Panc1 (cell line): Measurements from ENCODE around the gene ZCCHC2. TPM values are rescaled to one million over a fixed set of nuclear protein-coding genes. Genes with fewer than 3 reads are reported as not detected.

Experiments
- ATAC-seq: fragments of 200-7000 bp; cut with Tn5 transposase; 2 replicates; pipeline ENCODE4 v1.9.1; 2020; ENCODE audit warnings: mild to moderate bottlenecking, moderate library complexity
- BruUV-seq: library from RNA; stranded (reverse); fragments of 400-500 nt; replicated peaks from 2 replicates; lab custom pipeline; 2021; lab: Mats Ljungman, UMichigan
- CTCF ChIA-PET: fragments of 300-600 bp; sonication (Branson Sonifier 250); formaldehyde crosslinking; loops from one replicate; lab custom pipeline; 2022; ENCODE audit warnings: antibody characterized with exemption; lab: Charles Lee
- POLR2A ChIA-PET: fragments of 300-600 bp; sonication (Branson Sonifier 250); formaldehyde crosslinking; loops from one replicate; lab custom pipeline; 2022; ENCODE audit warnings: antibody characterized with exemption; lab: Charles Lee
- DNase-seq: peaks from one replicate; pipeline ENCODE4 v3.0.0-alpha.2; 2010; ENCODE audit warnings: low read depth, low spot score
- H3K27ac ChIP-seq: 2 replicates; pipeline ENCODE4 v1.5.1; 2011; ENCODE audit warnings: mild to moderate bottlenecking, low read length, inconsistent platforms
- H3K27me3 ChIP-seq: fragments of 200-500 bp; sonication (Bioruptor generic); 2 replicates; pipeline ENCODE4 v1.6.0; 2014; ENCODE audit warnings: low read length, inconsistent platforms; ENCODE audit not compliant: control insufficient read depth, insufficient read depth
- H3K36me3 ChIP-seq: fragments of 200-500 bp; sonication (Bioruptor generic); 2 replicates; pipeline ENCODE4 v1.5.1; 2014; ENCODE audit warnings: inconsistent platforms, mild to moderate bottlenecking, low read length, moderate library complexity; ENCODE audit not compliant: control insufficient read depth, insufficient read depth
- H3K4me1 ChIP-seq: 2 replicates; pipeline ENCODE4 v1.5.1; 2011; ENCODE audit warnings: inconsistent platforms, mild to moderate bottlenecking, low read length, moderate library complexity; ENCODE audit not compliant: control insufficient read depth, insufficient read depth
- H3K4me3 ChIP-seq, 2 experiments: 2 replicates each; pipeline ENCODE4 v1.5.1; 2011 to 2012; ENCODE audit warnings: low read depth in 2 of 2, low read length in 2 of 2, mild to moderate bottlenecking in 2 of 2, inconsistent platforms in 1 of 2, moderate library complexity in 1 of 2
- H3K9me3 ChIP-seq: fragments of 200-500 bp; sonication (Bioruptor generic); 2 replicates; pipeline ENCODE4 v1.5.1; 2014; ENCODE audit warnings: low read depth, mild to moderate bottlenecking, inconsistent platforms, low read length, moderate library complexity; ENCODE audit not compliant: control insufficient read depth, insufficient read depth
- POLR2AphosphoS5 ChIP-seq: IDR thresholded peaks from 2 replicates; pipeline ENCODE4 v1.6.1; 2012; ENCODE audit warnings: mild to moderate bottlenecking, low read depth, low read length, moderate library complexity
- SIN3A ChIP-seq: IDR thresholded peaks from 2 replicates; pipeline ENCODE4 v1.6.1; 2012; ENCODE audit warnings: low read depth, mild to moderate bottlenecking, low read length, moderate library complexity, borderline replicate concordance; ENCODE audit not compliant: insufficient read depth
- TCF7L2 ChIP-seq: IDR thresholded peaks from 2 replicates; pipeline ENCODE4 v1.6.1; 2011; ENCODE audit warnings: mild to moderate bottlenecking, low read depth, low read length, inconsistent platforms
- in situ Hi-C: cut with HindIII; loops from 2 replicates; pipeline ENCODE4 v1.10.0; 2016; ENCODE audit warnings: low sequenced_read_pairs, low pct_unique_long_range_greater_than_20kb
- intact Hi-C: fragments of 100-400 bp; cut with micrococcal nuclease; formaldehyde crosslinking; loops from one replicate; pipeline ENCODE4 v1.10.0; 2022; ENCODE audit not compliant: unreplicated experiment
- total RNA-seq: library from RNA; stranded (reverse); gene quantifications from one replicate; pipeline ENCODE4 v1.2.1, GENCODE V29; 2021; ENCODE audit not compliant: unreplicated experiment
- TF ChIP-seq, protein P1 (sequence below): fragments of 450-650 bp; IDR thresholded peaks from 2 replicates; pipeline ENCODE4 v1.5.1; 2017; ENCODE audit warnings: mild to moderate bottlenecking
- TF ChIP-seq, protein P2 (sequence below), 2 experiments: IDR thresholded peaks; 2 replicates each; pipeline ENCODE4 v1.6.1; 2011 to 2012; ENCODE audit warnings: low read depth in 2 of 2, control low read depth in 1 of 2, low read length in 1 of 2, mild to moderate bottlenecking in 1 of 2, moderate library complexity in 1 of 2; ENCODE audit not compliant: insufficient read depth in 1 of 2

The ZCCHC2 gene
- total RNA-seq, 1 experiment from 2014 or later, result 18.2 TPM

DNA sequence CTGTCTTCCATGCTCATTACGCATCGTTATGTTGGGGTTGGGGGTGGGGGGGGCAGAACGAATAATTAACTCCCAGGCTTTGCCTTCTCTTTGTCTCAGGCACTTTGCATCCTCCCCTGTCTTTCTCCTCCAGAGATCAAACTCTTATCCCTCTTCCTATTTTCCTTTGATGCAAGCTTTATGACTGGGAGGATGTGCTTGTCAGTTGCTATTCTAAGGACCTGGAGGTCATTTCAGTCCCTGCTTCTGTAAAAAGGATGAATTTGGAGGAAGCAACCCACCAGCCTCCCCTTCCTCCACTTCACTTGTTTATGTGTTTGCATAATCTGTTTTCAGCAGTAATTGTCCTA, 87.5 kb downstream of the ZCCHC2 start:
- intact Hi-C loops (no loop called here), in situ Hi-C loops (no loop called here)
- H3K27ac ChIP-seq, result no peak overlapping the region
- CTCF ChIA-PET, result no interaction called here
- no peak for DNase-seq
- POLR2A ChIA-PET, result no interaction called here
- H3K9me3 ChIP-seq, result no peaks in the 10 kb centered on the region
- no peak for ATAC-seq
- no peaks in the 10 kb centered on the region for H3K4me1 ChIP-seq
- H3K27me3 ChIP-seq, result no peaks in the 10 kb centered on the region
- BruUV-seq, result no TSS peak
- TF ChIP-seq, protein P1, sequence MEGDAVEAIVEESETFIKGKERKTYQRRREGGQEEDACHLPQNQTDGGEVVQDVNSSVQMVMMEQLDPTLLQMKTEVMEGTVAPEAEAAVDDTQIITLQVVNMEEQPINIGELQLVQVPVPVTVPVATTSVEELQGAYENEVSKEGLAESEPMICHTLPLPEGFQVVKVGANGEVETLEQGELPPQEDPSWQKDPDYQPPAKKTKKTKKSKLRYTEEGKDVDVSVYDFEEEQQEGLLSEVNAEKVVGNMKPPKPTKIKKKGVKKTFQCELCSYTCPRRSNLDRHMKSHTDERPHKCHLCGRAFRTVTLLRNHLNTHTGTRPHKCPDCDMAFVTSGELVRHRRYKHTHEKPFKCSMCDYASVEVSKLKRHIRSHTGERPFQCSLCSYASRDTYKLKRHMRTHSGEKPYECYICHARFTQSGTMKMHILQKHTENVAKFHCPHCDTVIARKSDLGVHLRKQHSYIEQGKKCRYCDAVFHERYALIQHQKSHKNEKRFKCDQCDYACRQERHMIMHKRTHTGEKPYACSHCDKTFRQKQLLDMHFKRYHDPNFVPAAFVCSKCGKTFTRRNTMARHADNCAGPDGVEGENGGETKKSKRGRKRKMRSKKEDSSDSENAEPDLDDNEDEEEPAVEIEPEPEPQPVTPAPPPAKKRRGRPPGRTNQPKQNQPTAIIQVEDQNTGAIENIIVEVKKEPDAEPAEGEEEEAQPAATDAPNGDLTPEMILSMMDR, result no peak
- TF ChIP-seq SIN3A (no peak), TCF7L2 (no peak), POLR2AphosphoS5 (no peak)
- TF ChIP-seq, protein P2, sequence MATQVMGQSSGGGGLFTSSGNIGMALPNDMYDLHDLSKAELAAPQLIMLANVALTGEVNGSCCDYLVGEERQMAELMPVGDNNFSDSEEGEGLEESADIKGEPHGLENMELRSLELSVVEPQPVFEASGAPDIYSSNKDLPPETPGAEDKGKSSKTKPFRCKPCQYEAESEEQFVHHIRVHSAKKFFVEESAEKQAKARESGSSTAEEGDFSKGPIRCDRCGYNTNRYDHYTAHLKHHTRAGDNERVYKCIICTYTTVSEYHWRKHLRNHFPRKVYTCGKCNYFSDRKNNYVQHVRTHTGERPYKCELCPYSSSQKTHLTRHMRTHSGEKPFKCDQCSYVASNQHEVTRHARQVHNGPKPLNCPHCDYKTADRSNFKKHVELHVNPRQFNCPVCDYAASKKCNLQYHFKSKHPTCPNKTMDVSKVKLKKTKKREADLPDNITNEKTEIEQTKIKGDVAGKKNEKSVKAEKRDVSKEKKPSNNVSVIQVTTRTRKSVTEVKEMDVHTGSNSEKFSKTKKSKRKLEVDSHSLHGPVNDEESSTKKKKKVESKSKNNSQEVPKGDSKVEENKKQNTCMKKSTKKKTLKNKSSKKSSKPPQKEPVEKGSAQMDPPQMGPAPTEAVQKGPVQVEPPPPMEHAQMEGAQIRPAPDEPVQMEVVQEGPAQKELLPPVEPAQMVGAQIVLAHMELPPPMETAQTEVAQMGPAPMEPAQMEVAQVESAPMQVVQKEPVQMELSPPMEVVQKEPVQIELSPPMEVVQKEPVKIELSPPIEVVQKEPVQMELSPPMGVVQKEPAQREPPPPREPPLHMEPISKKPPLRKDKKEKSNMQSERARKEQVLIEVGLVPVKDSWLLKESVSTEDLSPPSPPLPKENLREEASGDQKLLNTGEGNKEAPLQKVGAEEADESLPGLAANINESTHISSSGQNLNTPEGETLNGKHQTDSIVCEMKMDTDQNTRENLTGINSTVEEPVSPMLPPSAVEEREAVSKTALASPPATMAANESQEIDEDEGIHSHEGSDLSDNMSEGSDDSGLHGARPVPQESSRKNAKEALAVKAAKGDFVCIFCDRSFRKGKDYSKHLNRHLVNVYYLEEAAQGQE (IDR thresholded peaks at IDR 0.05; ENCODE audit: insufficient read depth in 1 of 2, low read depth in 2 of 2, low read length in 1 of 2), result no peak
- H3K36me3 ChIP-seq, result no peaks in the 10 kb centered on the region
- H3K4me3 ChIP-seq, result no peak overlapping the region

DNA sequence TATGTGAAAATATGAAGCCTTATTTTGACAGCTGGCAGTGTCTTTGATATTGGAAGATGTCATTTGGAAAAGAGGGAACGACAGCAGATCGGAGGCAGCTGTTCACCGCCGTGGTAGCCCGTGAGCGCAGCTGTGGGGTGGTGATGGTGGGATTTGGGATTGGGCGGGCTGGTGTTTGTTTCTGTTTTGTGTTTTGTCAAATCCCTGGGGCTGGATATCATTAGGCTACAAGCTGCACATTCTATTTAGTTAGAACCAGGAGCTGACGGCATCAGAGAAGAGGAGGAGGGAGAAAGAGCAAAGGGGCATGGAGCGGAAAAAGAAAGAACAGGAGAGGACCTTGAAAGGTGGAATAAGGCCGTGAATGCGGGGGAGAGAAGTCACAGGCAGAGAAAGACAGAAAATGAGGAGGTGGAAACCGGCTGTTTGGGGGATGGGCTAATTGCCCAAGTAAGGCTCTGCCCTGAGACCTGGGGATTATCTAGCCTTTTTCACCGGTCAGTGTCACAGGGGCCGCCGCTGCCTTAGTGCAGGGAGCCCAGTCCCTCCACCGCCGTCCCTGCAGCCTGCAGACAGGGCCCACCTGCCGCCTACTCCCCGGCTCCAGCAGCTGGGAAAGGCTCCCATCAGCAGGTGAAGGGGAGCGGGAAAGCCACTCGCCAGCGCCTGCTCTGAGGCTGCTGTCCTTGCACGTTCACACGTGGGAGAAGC, 88.0 kb downstream of the ZCCHC2 start:
- no peak for TF ChIP-seq POLR2AphosphoS5
- no peak for TF ChIP-seq SIN3A
- TF ChIP-seq, protein P1, result no peak
- TF ChIP-seq, protein P2 (IDR thresholded peaks at IDR 0.05; ENCODE audit: insufficient read depth in 1 of 2, low read depth in 2 of 2, low read length in 1 of 2), result no peak
- TF ChIP-seq TCF7L2, result no peak
- H3K9me3 ChIP-seq, result no peaks in the 10 kb centered on the region
- in situ Hi-C loops (no loop called here), intact Hi-C loops (no loop called here)
- ChIA-PET POLR2A (no interaction called here), CTCF (no interaction called here)
- no peak overlapping the region for H3K4me3 ChIP-seq
- no peaks in the 10 kb centered on the region for H3K36me3 ChIP-seq
- DNase-seq (no peak), ATAC-seq (no peak)
- BruUV-seq, result no TSS peak
- no peaks in the 10 kb centered on the region for H3K27me3 ChIP-seq
- no peaks in the 10 kb centered on the region for H3K4me1 ChIP-seq
- no peak overlapping the region for H3K27ac ChIP-seq
